ENCODE measurements around the gene MISP3.

MISP3 gene

DNA sequence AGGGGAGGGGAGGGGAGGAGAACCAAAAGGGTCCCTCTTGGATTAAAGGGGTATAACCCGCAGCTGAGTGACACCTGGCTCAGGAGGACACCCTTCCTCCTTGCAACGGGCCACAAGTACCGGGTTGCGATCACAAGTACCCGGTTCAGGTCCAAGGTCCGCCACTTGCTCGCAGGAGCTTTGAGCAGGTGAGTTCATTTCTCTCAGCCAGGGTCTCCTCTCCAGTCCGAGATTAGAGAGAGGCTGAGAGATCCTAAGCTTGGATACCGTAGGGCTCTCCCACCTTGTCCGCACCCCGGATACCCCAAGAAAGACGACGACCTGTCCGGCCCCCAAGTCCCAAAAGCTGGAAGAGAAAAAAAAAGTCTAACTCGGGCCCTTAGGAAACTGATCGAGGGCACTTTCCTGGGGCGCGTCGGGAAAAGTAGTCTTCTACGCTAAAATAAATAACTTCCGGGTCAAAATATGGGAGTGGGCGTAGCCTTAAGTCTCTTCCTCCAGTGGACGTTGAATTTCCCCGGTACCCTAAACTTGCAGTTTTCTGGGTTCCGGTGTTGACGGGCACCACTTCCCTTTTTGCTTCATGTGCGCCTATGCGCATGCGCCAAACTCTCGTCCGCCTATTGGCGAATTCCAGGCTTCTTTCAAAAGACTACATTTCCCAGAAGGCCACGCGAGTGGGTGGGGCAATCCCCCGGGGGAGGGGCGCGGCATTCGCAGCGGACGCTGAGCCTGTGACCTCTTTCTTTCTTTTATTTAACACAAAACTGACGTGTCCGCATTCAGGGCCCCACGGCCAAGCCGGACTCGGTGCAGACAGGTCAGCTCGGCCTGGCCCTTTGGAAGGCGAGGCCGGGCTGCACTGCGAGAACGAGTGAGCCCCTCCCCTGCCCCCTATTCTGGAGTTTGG, 8.6 kb downstream of the MISP3 start:
- peak; percentile 97 for DNase-seq (ENCODE audit: low read depth)

DNA sequence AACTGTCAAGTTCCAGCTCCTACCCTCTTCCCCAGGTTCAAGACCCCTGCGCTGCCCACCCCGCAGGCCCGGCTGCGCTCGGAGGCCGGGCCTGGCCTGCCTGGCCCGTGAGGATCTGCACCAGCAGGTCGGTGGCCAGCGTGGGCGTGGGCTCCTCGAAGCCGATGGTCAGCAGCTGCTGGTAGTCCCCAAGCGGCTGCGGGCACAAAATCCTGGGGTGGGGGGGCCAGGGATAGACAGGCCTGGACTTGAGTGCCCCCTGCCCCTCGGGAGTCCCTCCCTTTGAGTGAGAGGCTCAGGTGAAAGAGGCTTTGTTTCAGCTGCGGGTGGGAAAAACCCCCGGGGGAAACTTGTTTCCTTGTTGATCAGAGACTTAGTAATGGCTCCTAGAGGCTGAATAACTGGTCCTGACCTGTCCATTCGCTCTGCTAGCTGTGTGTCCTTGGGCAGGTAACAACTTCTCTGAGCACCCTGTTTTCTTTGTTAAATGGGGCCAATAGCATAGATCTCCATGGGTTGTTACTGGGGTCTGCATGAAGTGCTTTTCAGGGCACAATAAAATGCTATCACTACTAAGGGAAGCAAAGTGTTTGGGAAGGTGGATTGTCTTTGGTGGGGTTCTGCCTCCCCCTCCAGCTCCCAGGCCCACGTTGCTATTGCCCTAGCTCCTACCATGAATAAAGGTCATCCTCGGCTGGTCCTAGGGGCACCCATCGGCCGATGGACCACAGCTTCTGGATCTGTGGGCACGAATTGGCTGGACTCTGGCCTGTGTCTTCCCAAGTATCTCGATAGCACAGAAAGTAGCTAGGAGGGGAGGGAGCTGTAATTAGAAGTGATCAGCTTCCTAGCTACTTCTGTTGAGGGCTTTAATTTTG, 9.4 kb downstream of the MISP3 start:
- no peak for DNase-seq (ENCODE audit: low read depth)

DNA sequence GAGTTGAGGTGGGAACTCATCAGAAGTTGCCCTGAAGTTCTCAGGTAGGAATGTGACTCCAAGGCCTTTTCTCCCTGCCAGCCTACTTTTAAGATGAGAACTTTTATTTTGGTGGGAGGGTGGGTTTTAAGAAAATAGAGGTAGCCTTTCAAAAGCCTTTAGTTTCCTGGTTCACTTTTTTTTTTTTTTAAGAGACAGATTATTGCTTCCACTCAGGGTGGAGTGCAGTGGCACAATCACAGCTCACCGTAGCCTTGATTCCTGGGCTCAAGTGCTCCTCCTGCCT, 10.0 kb downstream of the MISP3 start:
- no peak for DNase-seq (ENCODE audit: low read depth)

DNA sequence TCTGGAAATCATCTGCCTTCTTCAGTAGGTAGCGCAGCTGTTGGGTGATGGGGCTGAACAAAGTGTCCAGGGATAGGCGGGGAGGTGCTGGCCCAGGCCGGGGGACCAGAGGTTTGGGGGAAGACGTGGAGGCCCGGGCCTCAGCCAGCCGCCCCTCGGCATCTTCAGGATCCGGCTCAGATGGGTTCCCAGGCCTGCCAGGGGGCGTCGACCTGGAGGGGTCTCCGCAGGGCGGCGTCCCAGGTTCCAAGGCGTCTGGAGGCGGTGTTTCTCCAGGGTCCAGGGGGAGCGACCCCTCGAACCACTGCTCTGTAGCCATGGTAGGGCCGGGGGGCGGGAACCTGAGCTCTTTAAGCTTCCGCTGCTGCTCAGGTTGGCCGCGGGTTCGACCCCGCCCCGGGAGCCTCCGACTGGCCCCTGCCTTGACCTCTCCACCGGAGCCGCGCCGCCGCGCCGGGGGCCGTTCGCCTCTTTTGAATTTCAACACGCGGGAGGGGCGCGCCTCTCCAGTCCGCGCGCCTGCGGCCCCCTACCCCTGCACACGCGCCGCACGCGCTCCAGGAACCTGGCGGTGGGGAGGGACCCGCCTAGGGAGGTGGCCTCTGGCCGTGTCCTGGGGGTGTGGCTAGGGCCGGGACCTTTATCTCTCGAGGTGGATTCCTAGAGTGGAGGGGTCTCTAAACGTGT, 12.9 kb downstream of the MISP3 start, which contains the start of gene C19orf67:
C19orf67 (minus strand) TSS at position 475 of the 687 bp plus-strand sequence; CDS start at position 319, 156 bp downstream.
- no peak for DNase-seq (ENCODE audit: low read depth)

DNA sequence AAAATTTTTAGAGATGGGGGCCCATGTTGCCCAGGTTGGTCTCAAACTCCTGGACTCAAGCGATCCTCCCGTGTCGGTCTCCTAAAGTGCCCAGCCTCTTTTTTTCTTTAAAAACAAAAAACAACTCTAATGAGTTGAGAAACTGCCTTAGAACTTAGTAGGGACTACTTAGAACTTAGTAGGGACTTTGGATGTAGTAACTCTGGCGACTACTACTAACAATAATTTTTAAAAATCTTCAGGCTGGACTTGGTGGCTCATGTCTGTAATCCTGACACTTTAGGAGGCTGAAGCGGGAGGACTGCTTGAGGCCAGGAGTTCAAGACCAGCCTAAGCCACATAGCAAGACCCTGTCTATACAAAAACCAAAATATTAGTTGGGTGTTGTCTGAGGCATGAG, 13.5 kb downstream of the MISP3 start:
- DNase-seq (ENCODE audit: low read depth): no peak

DNA sequence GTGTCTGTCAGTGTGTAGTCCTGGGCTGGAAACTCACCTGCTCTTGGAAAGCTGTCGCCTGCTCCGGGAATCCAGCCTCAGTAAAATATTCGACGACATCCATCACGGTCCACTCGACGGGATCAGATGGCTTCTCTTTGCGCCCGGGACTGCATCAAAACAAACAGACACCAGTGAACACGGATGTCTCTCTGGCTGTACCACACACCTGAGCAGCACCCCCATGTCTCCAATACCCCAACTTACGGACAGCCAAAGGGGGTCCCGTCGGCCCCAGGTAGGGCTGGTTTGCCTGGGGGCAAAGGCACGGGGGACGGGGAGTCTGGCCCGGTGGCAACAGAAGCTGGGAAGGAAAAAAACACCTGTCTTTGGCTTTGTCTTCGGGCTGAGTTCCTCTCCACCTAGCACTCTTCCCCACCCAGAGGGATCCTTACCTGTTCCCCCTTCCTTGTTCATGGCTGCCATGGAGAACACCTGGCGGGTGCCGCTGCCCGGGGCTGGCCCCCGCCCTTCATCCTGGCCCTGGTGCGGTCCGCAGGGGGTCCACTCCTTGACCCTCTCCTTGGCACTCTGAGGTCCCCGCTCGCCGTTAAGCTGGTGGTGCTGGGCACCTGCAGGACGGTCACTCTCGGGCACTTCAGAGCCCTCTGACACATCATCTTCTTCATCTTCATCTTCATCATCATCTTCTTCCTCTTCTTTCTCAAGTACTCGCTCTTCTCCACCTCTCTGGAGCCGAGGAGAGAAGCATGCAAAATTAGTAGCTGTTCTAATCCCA, 16.2 kb downstream of the MISP3 start:
- no peak for DNase-seq (ENCODE audit: low read depth)

DNA sequence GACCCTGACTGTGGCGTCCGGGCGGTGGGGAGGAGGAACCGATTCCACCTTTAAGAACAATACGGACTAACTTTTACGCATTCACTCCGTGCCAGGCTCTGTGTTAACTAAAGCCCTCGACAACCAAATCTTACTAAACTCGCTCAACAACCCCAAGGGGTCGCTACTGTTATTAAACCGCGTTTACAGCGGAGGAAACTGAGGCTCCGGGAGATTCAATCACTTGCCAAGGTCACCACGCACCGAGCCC, 16.8 kb downstream of the MISP3 start:
- DNase-seq (ENCODE audit: low read depth): no peak

DNA sequence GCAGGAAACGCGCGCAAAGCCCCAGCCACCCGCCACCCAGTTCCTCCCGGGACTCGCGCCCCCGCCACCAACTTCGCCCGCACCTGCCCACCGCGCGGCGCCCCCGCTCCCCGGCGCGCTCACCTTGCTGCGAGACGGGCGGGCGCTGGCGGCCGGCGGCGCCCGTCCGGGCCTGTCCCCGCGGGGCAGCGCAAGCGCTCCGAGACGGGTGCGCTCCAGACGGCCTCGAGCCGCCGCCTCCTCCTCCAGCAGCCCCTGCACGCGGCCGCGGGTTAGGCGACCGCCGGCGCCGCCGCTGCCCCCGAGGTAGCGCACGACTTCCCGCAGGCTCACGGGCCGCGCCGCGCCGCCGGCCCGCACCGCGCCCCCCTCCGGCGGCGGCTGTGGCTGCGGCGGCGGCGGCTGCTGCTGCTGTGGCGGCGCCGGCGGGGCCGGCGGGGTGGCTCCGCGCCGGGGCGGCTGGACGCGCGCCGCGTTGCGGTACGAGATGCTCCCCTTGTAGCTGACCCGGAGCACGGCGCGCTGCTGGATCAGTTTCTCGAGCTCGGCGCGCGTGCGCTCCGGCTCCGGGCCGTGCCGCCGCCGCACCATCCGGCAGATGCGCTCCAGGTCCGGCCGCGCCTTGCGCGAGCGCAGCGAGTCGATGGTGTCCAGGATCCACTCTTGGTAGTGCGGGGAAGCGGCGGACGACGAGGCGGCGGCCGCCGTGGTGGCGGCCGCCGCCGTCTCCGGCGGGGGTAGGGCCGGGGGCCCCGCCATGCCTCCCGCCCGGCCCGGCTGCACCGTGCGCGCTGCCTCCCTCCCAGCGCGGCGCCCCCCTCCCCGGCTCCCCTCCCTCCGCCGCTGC, 17.3 kb downstream of the MISP3 start:
- no peak for DNase-seq (ENCODE audit: low read depth)

DNA sequence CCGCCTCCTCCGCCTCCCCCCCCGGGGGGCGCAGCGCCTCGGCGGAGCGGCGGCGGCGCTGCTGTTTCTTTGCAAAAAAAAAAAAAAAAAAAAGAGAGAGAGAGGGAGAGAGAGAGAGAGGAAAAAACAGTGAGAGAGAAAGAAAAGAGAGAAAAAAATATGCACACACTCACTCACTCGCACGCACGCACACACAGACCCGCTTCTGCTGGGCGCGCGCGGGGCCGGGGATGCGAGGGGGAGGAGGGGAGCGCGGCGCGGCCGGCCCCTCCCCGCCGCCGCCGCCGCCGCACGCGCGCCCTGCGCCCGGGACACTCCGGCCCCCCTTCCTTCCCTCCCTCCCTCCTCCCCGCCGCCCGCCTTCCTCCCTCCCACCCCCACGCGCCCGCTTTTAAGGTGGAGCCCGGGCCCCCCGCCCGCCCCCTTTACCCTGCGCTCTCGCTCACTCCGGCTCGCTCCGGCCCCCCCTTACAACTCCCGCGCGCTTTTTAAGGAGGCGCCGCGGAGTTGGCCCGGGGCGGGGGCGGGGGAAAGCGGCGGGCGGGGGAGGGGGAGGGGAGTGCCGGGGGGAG, 18.0 kb downstream of the MISP3 start, which contains the start of gene SAMD1:
SAMD1 (minus strand) TSS at position 243 of the 572 bp plus-strand sequence.
- no peak for DNase-seq (ENCODE audit: low read depth)

DNA sequence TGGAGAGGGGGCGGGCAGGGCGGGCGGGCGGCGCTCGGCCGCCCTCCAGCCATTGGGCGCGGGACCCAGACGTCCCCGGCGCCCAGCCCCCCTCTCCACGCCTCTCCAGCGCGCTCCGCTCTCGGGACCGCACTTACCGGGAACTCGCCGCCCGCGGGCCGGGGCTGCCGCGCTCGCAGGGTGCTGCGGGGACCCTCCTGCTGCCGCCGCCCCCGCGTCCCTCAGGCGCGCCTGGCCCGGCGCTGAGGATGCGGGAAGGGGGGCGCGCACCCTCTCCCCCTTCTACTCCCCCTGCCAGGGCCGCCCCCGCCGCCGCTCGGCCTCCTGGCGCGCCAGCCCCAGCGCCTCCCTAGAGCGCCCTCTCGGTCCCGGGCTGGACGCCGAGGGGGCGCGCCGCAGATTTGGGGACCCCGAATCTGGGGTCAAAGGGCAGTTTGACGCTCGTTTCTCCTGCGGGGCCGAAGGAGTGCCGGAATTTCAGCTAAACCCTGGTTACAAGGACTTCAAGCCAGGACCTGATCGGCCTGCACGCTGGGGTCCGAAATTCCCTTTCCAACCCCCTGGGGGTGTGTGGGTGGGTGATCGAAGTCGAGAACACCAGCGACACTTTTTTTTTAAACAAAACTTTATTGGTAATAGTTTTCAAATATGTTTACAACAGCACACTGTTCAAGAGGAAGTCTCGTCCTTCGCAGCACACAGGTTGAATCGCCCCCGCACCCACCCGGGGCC, 18.7 kb downstream of the MISP3 start:
- DNase-seq (ENCODE audit: low read depth): no peak

DNA sequence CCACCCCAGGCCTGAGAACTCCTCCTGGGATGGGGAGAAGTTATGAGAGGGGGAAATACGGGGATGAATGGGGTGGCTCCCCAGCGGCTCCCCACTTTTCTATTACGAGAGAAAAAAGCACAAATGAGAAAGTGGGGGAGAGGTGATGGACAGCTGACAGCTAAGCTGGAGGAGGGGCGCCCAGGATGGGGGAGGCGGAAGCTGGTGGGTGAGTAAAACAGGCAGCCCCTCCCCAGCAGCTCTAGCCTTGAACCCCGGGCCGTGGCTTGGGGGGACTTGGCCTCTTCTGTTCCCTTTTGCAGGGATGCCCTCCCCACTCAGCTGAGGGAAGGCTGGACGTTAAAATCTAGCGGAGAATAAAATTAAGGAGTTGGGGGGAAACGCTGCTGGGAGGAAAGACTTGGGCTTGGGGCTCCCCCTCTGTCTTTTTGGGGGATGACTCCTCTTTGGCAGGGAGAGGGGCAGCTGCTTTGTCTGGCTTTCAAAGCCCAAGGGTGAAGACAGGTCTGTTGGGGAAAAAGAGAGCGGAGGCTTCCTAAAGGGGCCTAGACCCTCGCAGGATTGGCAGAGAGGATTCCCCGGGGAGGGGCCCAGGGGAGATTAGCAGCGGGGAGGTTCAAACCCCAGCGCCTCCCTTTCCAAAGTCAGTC, 19.4 kb downstream of the MISP3 start:
- no peak for DNase-seq (ENCODE audit: low read depth)

DNA sequence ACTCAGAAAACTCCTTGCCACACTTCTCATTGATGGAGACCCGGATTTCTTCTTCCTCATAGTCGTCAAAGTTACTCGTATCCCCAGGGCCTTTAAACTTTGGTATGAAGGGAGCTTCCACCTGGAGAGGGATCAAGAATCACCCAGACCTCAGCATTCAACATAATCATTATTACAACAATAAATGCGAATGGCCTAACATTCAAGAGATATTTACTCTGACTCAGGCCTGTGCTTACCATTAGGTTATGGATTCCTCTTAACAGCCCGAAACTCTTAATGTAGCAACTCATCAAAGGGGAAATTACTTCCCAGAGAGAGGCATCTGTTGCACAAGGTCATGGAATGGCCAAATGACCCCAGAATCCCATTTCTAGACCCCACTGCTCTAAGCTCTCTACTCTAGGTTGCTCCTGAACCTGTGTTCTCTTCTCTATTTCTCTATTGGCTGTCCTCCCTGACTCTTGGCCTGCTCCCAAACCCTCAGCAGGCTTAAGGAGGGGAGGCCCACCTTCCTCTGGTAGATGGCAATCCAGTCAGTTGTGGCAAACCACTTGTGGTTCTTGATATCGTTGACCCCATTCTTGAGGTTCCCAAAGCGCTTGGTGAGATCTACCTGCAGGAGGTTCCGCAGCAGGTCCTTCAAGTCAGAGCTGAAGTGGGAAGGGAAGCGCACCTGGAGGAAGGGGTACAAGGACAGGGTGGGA, 20.7 kb downstream of the MISP3 start:
- no peak for DNase-seq (ENCODE audit: low read depth)

DNA sequence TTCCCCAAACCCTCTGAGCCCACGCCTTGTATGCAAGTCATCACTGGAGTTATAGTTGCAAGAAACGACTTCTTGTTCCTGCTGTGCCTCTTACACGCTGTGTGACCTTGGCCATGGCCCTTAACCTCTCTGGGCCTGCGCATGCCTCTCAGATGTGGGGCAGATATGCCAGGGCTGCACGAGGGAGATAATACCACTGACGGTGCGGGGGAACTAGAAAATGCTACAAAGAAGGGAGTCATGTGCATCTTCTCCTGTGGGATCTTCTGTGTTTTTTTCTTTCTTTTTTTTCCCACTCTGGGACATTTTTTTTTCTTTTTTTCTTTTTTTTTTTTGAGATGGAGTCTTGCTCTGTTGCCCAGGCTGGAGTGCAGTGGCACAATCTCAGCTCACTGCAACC, 22.3 kb downstream of the MISP3 start:
- no peak for DNase-seq (ENCODE audit: low read depth)

DNA sequence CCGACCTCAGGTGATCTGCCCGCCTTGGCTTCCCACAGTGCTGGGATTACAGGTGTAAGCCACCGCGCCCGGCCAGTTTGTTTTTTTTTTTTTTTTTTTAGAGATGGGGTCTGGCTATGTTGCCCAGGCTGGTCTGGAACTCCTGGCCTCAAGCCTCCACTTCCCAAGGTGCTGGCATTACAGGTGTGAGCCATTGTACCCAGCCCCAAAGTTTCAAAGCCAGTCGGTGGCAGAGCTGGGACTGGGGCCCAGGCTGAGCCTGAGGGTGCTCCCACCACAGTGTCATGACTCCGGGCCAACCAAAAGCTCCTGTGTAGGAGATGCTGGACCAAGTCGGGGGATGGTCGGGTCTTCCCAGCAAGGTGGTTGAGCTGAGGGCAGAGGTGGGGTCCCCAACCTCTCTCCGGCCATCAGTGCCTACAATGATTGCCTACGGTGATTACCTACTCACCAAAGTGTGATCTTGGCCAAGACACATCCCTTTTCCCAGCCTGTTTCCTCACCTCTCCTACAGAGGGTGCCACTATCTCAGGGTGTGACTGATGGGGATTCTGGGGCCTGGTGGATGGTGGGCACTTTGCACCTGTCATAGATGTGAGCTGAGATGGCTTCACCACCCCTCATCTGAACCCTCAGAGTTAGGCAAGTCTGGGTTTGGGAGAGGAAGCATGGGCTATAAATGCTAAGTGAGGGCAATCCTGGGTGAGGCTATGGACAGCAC, 23.8 kb downstream of the MISP3 start:
- no peak for DNase-seq (ENCODE audit: low read depth)

DNA sequence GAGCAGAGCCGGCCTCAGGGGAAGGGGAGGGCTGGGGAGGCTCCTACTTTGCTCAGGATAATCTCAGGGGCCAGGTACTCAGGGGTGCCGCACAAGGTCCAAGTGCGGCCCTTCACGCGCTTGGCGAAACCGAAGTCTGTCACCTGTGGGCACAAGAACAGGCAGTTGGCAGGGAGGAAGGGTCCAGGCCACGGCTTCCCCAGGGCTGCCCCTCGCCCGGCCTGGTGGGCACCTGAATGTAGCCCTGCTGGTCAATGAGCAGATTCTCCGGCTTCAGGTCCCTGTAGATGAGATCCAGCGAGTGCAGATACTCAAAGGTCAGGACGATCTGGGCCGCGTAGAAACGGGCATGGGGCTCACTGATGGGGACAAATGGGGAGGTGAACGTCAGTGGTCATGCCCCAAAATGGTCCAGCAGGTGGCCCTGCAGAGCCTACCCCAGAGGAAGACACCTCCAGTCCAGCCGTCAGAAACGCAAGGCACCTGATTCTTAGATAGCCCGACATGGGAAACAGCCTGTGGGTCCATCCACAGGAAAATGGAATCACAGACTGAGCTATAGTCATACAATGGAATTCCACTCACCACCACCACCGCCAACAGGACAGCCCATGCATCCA, 25.1 kb downstream of the MISP3 start:
- no peak for DNase-seq (ENCODE audit: low read depth)

DNA sequence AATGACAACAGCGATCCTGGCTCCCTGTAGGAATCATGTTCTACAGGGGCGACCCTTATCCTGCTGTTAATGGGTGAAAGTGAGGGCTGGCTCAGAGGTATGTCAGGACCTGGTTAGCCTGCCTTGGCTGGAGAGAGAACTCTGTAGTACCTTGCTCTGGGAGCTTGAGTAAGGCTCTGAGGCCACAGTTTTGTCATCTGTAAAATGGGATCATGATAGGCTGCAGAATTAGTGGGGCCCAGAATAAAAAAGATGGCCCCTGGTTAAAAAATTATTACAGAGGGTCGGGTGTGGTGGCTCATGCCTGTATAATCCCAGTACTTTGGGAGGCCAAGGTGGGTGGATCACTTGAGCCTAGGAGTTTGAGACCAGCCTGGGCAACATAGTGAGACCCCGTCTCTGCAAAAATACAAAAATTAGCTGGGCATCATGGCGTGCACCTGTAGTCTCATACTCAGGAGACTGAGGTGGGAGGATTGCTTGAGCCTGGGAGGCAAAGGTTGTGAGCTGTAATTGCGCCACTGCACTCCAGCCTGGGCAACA, 28.5 kb downstream of the MISP3 start:
- no peak for DNase-seq (ENCODE audit: low read depth)

DNA sequence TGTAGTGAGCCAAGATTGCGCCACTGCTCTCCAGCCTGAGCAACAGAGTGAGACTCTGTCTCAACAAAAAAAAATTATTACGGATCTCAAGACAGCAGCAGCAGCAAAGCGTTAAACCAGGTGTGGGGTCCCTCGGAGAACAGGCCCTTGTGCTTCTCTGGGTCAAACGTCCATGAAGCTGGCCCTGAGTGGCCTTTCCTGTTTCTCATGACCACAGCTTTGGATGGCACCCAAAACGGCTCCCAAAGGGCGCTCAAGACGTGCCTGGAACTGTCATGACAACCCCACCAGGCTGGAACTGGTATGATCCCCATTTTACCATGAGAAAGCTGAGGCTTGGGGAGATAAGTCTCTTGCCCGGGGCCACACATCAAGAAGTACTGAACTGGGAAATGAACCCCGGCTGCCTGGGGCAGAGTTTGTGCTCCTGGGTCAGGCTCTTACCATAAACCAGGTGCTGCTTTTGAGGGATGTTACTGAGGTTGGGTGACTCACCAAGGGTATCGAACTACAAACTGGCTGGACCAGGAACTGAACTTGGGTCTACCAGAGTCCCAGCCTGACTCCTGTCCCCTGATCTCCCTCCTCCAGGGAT, 29.6 kb downstream of the MISP3 start:
- DNase-seq (ENCODE audit: low read depth): no peak
